DND-41 (cell line): ENCODE results near the gene KCNE5.

Experiments used
- CTCF ChIP-seq: IDR thresholded peaks from 2 replicates; pipeline ENCODE4 v1.5.1; 2012; ENCODE audit warnings: borderline replicate concordance, low read length, moderate library complexity, mild to moderate bottlenecking; ENCODE audit not compliant: poor library complexity, severe bottlenecking; ENCODE audit errors: extremely low read depth
- EZH2 ChIP-seq: IDR thresholded peaks from 3 replicates; pipeline ENCODE4 v1.6.1; 2012; ENCODE audit warnings: borderline replicate concordance, low read depth, mild to moderate bottlenecking, moderate library complexity, low read length, inconsistent platforms; ENCODE audit not compliant: severe bottlenecking

- no peak for TF ChIP-seq CTCF
- TF ChIP-seq EZH2, result no peak
Measured at GRCh38 chrX:109577055-109577454, 47.9 kb downstream of the KCNE5 start.
